Fibroblast of the aortic adventitia (primary cell): ENCODE results near the gene ZNF750. TPM values are rescaled to one million over a fixed set of nuclear protein-coding genes. Genes with fewer than 3 reads are reported as not detected.

Experiments used
- DNase-seq: peaks from one replicate; pipeline ENCODE4 v3.0.0-alpha.2; 2010; ENCODE audit warnings: low read depth
- H3K4me3 ChIP-seq: 2 replicates; pipeline ENCODE4 v1.5.1; 2011; ENCODE audit warnings: low read depth, mild to moderate bottlenecking, control low read depth, low read length, moderate library complexity
- total RNA-seq: library from RNA; depleted of rRNA; stranded (reverse); fragments of >200 nt; gene quantifications from 2 replicates; pipeline ENCODE4 v1.2.3, GENCODE V29; 2012; ENCODE audit warnings: low replicate concordance
- TF ChIP-seq, protein P1 (sequence below): IDR thresholded peaks from 2 replicates; pipeline ENCODE4 v1.5.1; 2011; ENCODE audit warnings: mild to moderate bottlenecking, low read length, control low read depth, inconsistent platforms; ENCODE audit not compliant: insufficient read depth

The ZNF750 gene
- total RNA-seq, 1 donor = not detected

DNA sequence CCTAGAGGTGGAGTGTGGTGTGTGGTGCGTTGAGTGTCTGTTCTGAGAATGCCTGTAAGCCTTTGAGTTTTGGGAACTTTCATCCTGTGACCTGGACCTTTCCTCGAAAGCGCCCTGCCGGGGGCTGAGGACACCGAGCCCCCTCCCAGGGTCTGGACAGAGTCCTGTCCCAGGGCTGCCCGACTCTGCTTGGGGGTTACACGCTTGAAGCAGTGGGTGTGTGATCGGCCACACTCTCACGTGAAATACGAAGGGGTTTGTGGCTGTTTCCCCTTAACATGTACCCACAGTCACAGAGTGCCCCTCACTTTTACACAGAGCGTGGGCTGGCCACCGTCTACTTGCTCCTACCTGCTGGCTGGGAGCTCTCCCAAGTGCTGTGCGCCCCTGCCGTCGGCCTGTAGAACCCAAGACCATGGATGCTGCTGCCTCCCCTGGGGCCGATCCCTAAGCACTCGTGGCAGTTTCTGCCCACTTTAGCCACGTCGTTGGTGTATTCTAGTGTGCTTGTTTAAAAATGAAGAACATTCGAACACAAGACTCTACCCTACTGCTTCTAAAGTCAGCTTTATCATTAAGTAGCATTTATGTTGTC, 6.8 kb downstream of the ZNF750 start:
- TF ChIP-seq, protein P1, sequence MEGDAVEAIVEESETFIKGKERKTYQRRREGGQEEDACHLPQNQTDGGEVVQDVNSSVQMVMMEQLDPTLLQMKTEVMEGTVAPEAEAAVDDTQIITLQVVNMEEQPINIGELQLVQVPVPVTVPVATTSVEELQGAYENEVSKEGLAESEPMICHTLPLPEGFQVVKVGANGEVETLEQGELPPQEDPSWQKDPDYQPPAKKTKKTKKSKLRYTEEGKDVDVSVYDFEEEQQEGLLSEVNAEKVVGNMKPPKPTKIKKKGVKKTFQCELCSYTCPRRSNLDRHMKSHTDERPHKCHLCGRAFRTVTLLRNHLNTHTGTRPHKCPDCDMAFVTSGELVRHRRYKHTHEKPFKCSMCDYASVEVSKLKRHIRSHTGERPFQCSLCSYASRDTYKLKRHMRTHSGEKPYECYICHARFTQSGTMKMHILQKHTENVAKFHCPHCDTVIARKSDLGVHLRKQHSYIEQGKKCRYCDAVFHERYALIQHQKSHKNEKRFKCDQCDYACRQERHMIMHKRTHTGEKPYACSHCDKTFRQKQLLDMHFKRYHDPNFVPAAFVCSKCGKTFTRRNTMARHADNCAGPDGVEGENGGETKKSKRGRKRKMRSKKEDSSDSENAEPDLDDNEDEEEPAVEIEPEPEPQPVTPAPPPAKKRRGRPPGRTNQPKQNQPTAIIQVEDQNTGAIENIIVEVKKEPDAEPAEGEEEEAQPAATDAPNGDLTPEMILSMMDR = no peak
- no peak overlapping the region for H3K4me3 ChIP-seq
- no peak for DNase-seq

DNA sequence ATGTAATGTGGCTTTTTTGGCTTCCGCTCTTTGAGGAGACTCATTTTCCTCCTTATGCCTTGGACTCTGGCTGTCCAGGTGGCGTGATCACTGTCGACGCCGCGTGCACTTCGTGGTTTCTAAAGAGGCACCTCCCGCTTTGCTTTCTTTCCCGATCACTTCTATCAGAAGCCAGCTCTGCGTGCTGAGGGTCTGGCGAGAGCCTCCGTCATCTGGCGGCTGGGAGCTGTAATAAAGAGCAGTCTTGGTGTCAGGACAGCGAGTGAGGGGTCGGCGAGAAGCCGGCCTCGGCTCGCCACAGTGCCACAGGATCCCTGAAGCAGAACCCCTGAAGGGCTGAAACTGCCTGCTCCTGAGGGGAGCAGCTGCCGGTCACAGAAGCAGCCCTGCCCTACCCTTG, 7.4 kb downstream of the ZNF750 start:
- TF ChIP-seq, protein P1 = no peak
- H3K4me3 ChIP-seq = no peak overlapping the region
- no peak for DNase-seq

DNA sequence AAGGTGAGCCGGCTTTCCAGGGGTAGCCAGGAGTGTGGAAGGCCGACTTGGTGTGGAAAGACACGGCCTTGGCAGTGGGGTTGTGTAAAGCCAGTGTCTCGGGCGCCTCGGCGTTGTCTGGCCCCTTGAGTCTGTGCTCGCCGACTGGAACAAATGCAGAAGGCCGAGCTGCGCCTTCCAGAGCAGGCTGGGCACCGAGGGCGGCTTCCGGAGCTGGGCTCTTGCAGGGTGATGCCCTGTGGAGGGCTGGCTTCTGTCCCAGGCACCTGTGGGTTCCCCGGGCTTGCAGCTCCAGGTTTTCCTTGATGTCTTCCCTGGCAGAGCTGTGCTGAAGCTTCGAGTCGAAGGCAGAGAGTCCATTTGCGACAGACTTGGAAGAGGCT, 8.0 kb downstream of the ZNF750 start:
- TF ChIP-seq, protein P1 = no peak
- no peak for DNase-seq
- no peak overlapping the region for H3K4me3 ChIP-seq

DNA sequence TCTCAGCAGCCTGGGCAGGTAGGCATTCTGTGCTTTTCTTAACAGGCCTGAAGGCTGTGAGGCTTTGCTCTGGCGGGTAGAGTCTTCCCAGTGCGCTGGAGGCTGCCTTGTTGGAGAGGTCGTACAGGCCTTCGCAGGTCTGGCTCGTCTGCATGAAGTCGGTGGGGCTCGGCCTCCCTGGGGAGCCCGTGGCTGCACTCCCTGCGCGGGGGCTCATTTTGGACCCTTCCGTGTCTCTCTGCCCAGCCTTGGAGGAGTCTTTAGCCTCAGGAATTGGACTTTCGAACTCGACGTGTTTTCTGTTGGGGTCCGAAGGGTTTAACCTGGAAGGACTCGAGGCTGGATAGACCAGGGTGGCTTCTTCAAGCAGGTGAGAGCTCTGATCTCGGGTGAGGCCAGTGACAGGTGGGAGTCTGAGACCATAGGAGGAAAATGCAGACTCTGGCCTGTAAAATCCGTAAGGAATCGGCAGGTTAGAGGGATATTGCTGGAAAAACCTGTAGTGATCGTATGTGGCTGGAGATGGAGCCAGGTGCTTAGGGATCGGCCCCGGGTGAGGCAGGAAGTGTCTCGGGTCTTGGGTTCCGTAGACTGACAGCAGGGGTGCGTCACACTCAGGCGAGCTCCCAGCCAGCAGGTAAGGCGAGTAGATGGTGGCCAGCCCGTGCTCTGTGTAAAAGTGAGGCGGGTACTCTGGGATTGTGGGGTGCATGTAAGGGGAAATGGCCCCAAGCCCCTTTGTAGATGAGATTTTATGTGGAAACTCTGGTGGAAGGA, 8.6 kb downstream of the ZNF750 start:
- no peak overlapping the region for H3K4me3 ChIP-seq
- TF ChIP-seq, protein P1 = no peak
- DNase-seq = no peak

DNA sequence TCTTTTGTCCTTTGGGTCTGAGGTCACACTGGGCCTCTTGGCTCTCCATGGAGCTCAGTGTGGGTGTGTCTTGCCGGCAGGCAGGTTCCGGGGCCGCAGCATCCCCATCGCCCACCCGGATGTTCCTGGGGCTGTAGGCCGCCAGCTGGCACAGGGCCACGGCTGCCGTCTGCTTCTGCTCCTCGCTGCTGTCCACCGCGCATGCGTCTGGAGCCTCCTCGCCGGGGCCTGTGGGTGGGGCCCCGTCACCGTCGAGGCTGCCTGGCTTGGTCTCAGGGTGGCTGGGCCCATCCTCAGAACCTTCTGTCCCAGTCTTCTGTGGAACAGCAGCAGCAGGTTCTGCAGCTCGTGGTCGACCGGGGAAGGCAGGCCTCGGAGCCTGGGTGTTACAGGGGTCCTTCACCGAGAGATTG, 9.6 kb downstream of the ZNF750 start:
- DNase-seq = peak; percentile 52
- H3K4me3 ChIP-seq = no peak overlapping the region
- TF ChIP-seq, protein P1 = no peak

DNA sequence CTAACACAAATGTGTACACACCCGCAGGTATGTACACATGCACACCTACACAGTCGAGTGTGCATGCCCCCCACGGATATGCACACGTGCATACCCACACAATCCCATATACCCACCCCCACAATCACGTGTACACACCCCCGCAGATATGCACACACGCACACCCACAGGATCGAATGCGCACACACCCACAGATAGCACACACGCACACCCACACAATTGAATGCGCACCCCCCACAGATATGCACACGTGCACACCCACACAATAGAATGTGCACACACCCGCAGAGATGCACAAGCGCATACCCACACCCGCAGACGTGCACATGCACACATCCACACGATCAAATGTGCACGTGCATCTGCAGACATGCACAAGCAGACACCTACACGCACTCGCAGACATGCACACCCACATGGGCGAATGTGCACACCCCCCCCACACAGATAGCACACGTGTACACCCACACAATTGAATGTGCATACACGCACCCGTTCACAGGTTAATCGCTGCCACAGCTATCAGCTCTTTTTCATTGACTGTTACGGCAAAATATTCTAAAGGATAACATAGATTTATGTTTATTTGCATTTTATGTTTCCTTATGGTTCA, 10.8 kb downstream of the ZNF750 start:
- DNase-seq = no peak
- TF ChIP-seq, protein P1 = no peak
- no peak overlapping the region for H3K4me3 ChIP-seq
